Gastroesophageal sphincter (tissue), 2 donors: Measurements from ENCODE around the gene ACTL7A.

Source experiments
- EP300 ChIP-seq: sonication (generic); formaldehyde crosslinking; IDR thresholded peaks from one replicate; pipeline ENCODE4 v1.6.1; 2017; ENCODE audit warnings: antibody characterized with exemption, mild to moderate bottlenecking
- POLR2AphosphoS5 ChIP-seq: sonication (generic); formaldehyde crosslinking; IDR thresholded peaks from one replicate; pipeline ENCODE4 v1.6.1; 2017; ENCODE audit warnings: antibody characterized with exemption

- TF ChIP-seq POLR2AphosphoS5, result no peak
- no peak for TF ChIP-seq EP300
Measured at GRCh38 chr9:108850293-108850897, 11.7 kb upstream of the ACTL7A start.
